Pancreas (tissue), 10 donors: ENCODE results near the gene GGACT. TPM values are rescaled to one million over a fixed set of nuclear protein-coding genes. Genes with fewer than 3 reads are reported as not detected.

Source experiments
- ATAC-seq, 4 donors: fragments of 200-7000 bp; cut with Tn5 transposase; one replicate each; pipeline versions ENCODE4 v1.8.0 to v1.9.1; 2020; ENCODE audit warnings: mild to moderate bottlenecking in 4 of 4, moderate library complexity in 4 of 4
- DNase-seq, 6 donors: peaks; one replicate each; pipeline ENCODE4 v3.0.0-alpha.2; 2020
- FAIRE-seq: peaks from 2 replicates; lab custom pipeline; 2012; peaks lifted over from hg19 to GRCh38; lab: Jason Lieb, UNC
- H3K27ac ChIP-seq, 4 donors: fragments of 200-600 bp; sonication (generic); 1 replicate in 3 of 4; 2 replicates in 1 of 4; pipeline versions ENCODE4 v1.5.0 to v1.8.0; 2020
- H3K27me3 ChIP-seq, 4 donors: fragments of 200-600 bp; one replicate each; pipeline ENCODE4 v1.8.0; 2021
- H3K36me3 ChIP-seq, 3 donors: fragments of 200-600 bp; sonication (generic) in 1 of 3; one replicate each; pipeline versions ENCODE4 v1.5.0 to v1.8.0; 2020 to 2021
- H3K4me1 ChIP-seq, 3 donors: fragments of 200-600 bp; one replicate each; pipeline ENCODE4 v1.8.0; 2021
- H3K4me3 ChIP-seq, 4 donors: fragments of 200-600 bp; sonication (generic) in 2 of 4; one replicate each; pipeline versions ENCODE4 v1.5.0 to v1.8.0; 2020 to 2021
- H3K9me3 ChIP-seq, 4 donors: fragments of 200-600 bp; one replicate each; pipeline ENCODE4 v1.8.0; 2021
- WGBS, 2 donors: extraction: QIAGEN DNeasy Blood & Tissue Kit; methylation state at CpG; one replicate each; pipeline ENCODE4 v1.1.7; 2013; 5-methylcytosine and 5-hydroxymethylcytosine counted together
- intact Hi-C, 3 donors: fragments of 100-400 bp; cut with DNase I; formaldehyde crosslinking; loops; one replicate each; pipeline versions ENCODE4 v1.11.1 to v1.14.2; 2022
- polyA plus RNA-seq, 2 donors: library from polyadenylated mRNA; stranded (reverse); fragments of 200-250 nt; gene quantifications; one replicate each; pipeline ENCODE4 v1.2.3, GENCODE V29; 2013
- total RNA-seq, 6 donors: library from RNA; stranded (reverse); fragmentation: NEBNext Ultra II Directional in 4 of 6; extraction: Animal tissue kit (Norgen Biotek cat#: 25700) in 4 of 6; gene quantifications; one replicate each; pipeline versions ENCODE4 v1.2.1 to v1.2.4, GENCODE V29; 2021 to 2023
- TF ChIP-seq, protein P1 (sequence below), 4 donors: fragments of 200-600 bp; sonication (generic) in 3 of 4; IDR thresholded peaks; one replicate each; pipeline versions ENCODE4 v1.5.0 to v1.8.0; 2021; ENCODE audit warnings: antibody characterized with exemption in 4 of 4
- donor health status: healthy with polysubstance abuse.
- donor health status: DM: no; HTN: no; CAD: no; lungs with moderate emphysema.
- donor health status: DM: no; HTN: no; CAD: no.
- donor health status: control.
- donor health status: control.
- donor health status: Bipolar disorder and iron deficiency.
- donor health status: DM: yes; HTN: yes; CAD: no.
- donor health status: DM: no; HTN: no; CAD: no.
- donor health status: DM: no; HTN: no; CAD: no.
- donor health status: DM: yes; HTN: yes; CAD: no.

GGACT gene
- total and polyA plus RNA-seq, 8 donors = 1.6 to 7.0 (median 6.1) TPM

DNA sequence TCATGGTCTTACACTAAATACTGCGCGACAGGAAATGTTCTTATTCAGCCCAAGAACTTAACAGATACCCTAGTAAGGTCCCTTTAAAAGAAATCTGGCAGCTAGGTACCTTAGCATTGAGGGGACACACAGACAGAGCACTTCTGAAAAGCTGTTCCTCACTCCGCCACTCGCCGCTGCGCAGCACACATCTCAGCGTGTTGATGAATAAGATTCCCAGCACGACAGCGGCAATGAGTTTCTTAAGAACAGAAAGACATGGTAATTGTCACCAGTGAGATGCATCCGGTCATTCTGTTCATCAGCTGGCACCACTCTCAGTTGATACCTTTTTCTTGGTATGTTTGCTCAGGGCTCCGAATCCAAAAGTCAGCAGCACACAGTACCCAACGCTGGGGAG, 46.1 kb upstream of the GGACT start:
- Histone ChIP-seq H3K4me1 (no peaks in the 10 kb centered on the region), H3K27me3 (no peaks in the 10 kb centered on the region), H3K36me3 (peaks cover 0 to 46% (median 10%) of the 10 kb centered on the region in 3 donors), H3K4me3 (no peak overlapping the region), H3K27ac (no peak overlapping the region), H3K9me3 (no peaks in the 10 kb centered on the region)
- intact Hi-C loops = no loop called here
- ATAC-seq (no peak), FAIRE-seq (no peak), DNase-seq (no peak)
- 91 to 99% methylated on average over 12 of the region's 12 CpGs for WGBS, 2 donors
- TF ChIP-seq, protein P1, sequence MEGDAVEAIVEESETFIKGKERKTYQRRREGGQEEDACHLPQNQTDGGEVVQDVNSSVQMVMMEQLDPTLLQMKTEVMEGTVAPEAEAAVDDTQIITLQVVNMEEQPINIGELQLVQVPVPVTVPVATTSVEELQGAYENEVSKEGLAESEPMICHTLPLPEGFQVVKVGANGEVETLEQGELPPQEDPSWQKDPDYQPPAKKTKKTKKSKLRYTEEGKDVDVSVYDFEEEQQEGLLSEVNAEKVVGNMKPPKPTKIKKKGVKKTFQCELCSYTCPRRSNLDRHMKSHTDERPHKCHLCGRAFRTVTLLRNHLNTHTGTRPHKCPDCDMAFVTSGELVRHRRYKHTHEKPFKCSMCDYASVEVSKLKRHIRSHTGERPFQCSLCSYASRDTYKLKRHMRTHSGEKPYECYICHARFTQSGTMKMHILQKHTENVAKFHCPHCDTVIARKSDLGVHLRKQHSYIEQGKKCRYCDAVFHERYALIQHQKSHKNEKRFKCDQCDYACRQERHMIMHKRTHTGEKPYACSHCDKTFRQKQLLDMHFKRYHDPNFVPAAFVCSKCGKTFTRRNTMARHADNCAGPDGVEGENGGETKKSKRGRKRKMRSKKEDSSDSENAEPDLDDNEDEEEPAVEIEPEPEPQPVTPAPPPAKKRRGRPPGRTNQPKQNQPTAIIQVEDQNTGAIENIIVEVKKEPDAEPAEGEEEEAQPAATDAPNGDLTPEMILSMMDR (IDR thresholded peaks at IDR 0.05) = no peak

DNA sequence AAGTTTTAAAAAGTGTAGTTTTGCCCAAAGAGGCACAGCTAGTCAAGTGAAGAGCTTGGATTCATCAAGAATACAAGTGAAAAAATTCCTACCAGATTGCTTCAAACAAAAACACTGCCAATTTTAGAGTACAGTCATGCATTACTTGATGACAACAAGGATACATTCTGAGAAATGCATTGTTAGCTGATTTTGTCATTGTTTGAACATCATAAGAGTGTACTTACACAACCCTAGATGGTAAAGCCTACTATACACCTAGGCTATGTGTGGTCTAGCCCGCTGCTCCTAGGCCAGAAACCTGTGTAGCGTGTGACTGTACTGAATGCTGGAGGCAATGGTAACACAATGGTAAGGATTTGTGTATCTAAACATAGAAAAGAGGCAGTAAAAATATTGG, 44.9 kb upstream of the GGACT start:
- 97 to 98% methylated on average over 2 of the region's 2 CpGs for WGBS, 2 donors
- DNase-seq (no peak), FAIRE-seq (no peak), ATAC-seq (no peak)
- Histone ChIP-seq H3K27me3 (no peaks in the 10 kb centered on the region), H3K27ac (no peak overlapping the region), H3K36me3 (peaks cover 0 to 49% (median 10%) of the 10 kb centered on the region in 3 donors), H3K4me1 (no peaks in the 10 kb centered on the region), H3K9me3 (no peaks in the 10 kb centered on the region), H3K4me3 (no peak overlapping the region)
- intact Hi-C loops = no loop called here
- TF ChIP-seq, protein P1 (IDR thresholded peaks at IDR 0.05) = no peak

DNA sequence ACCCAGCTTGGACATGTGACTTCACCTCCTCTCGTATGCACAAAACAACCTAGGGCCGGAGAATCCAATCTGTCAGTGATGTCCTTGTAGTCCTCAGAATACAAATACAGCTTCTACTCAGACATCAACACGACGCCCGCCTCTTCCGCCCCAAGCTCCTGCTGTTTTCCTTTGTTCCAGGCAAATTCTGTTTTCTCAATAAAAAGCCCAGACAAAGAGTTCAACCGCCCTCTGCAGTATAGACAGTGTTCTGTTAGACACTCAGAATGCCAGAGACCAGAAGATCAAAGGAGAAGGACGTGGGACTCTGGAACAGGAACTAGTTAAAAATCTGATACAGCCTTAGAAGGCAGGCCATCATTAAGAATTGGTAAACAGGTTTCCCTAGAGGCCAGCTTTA, 42.0 kb upstream of the GGACT start:
- intact Hi-C loops = no loop called here
- H3K4me1 ChIP-seq = no peaks in the 10 kb centered on the region
- DNase-seq (no peak), FAIRE-seq (no peak), ATAC-seq (no peak)
- H3K36me3 ChIP-seq = peaks cover 0 to 38% (median 7%) of the 10 kb centered on the region in 3 donors
- no peaks in the 10 kb centered on the region for H3K27me3 ChIP-seq
- H3K27ac ChIP-seq = no peak overlapping the region
- 82 to 85% methylated on average over 8 of the region's 8 CpGs for WGBS, 2 donors
- no peaks in the 10 kb centered on the region for H3K9me3 ChIP-seq
- no peak overlapping the region for H3K4me3 ChIP-seq
- TF ChIP-seq, protein P1 (IDR thresholded peaks at IDR 0.05) = no peak

DNA sequence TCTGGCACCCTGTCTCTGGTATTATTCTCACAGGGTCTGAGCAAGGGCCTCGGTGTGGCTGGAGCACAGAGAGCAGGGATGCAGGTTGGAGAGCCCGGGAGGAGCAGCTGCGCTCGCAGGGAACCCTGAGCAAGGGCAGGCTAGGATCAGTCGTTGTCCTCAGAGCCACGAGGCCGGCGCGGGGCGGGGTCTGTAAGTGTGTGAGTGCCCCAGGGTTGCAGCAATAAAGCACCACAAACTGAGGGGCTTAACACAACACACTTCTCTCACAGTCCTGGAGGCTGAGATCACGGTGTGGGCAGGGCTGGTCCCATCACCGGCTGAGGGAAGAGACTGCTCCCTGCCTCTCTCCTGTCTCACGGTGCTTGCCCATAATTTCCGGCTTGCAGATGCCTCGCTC, 38.5 kb upstream of the GGACT start:
- Histone ChIP-seq H3K36me3 (peaks cover 0 to 30% (median 0%) of the 10 kb centered on the region in 3 donors), H3K27ac (no peak overlapping the region), H3K4me3 (no peak overlapping the region), H3K27me3 (no peaks in the 10 kb centered on the region), H3K9me3 (no peaks in the 10 kb centered on the region), H3K4me1 (no peaks in the 10 kb centered on the region)
- TF ChIP-seq, protein P1 (IDR thresholded peaks at IDR 0.05) = no peak
- intact Hi-C loops = no loop called here
- no peak for FAIRE-seq
- no peak for DNase-seq
- WGBS, 2 donors = 92 to 97% methylated on average over 15 of the region's 15 CpGs
- ATAC-seq = no peak

DNA sequence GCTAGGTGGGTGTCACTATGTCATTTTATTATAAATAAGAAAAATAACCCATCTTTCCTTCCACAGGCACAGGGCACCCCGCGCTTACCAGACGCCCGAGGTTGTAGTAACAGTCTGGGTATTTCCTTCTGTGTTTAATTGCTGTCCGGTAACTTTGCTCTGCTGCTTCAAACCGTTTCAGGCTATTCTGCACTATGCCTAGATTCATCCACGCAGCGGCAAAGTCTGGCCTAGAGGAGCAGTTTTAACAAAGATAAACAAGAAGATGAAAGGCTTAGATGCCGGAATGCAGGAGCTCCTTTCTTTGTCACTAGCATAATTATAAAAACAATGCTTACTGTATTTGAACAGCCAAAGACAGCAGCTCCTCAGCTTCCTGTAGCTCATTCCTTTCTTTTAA, 36.9 kb upstream of the GGACT start:
- Histone ChIP-seq H3K4me1 (no peaks in the 10 kb centered on the region), H3K27ac (no peak overlapping the region), H3K4me3 (no peak overlapping the region), H3K9me3 (no peaks in the 10 kb centered on the region), H3K36me3 (peaks cover 0 to 20% (median 0%) of the 10 kb centered on the region in 3 donors), H3K27me3 (no peaks in the 10 kb centered on the region)
- WGBS, 2 donors = 88 to 92% methylated on average over 9 of the region's 9 CpGs
- intact Hi-C loops = no loop called here
- TF ChIP-seq, protein P1 (IDR thresholded peaks at IDR 0.05) = no peak
- no peak for FAIRE-seq
- DNase-seq = no peak
- ATAC-seq = no peak
